HL-60 (cell line): Measurements from ENCODE around the gene SPINK5.

Experiments
- DNase-seq, 2 experiments: peaks; one replicate each; pipeline ENCODE4 v3.0.0-alpha.2; 2010 to 2020; ENCODE audit warnings: low read depth in 1 of 2, low spot score in 1 of 2
- H3K27ac ChIP-seq: fragments of 250-450 bp; sonication (Bioruptor Pico); replicated peaks from 2 replicates; pipeline ENCODE4 v1.5.1; 2020; ENCODE audit warnings: mild to moderate bottlenecking, moderate library complexity
- H3K27me3 ChIP-seq: fragments of 250-450 bp; sonication (Bioruptor Pico); 2 replicates; pipeline ENCODE4 v1.5.1; 2021; ENCODE audit warnings: mild to moderate bottlenecking, moderate library complexity; ENCODE audit not compliant: insufficient read depth, poor library complexity, severe bottlenecking
- H3K4me3 ChIP-seq: replicated peaks from 2 replicates; pipeline ENCODE4 v1.5.1; 2011; ENCODE audit warnings: mild to moderate bottlenecking, control low read depth, low read length; ENCODE audit not compliant: insufficient read depth
- CTCF ChIP-seq: IDR thresholded peaks from one replicate; pipeline ENCODE4 v1.5.1; 2011; ENCODE audit warnings: low read length, control low read depth, inconsistent platforms; ENCODE audit not compliant: insufficient read depth
- GABPA ChIP-seq: IDR thresholded peaks from 2 replicates; pipeline ENCODE4 v1.6.1; 2012; ENCODE audit warnings: low read depth
- POLR2AphosphoS5 ChIP-seq: IDR thresholded peaks from 2 replicates; pipeline ENCODE4 v1.6.1; 2012; ENCODE audit warnings: low read depth
- REST ChIP-seq: IDR thresholded peaks from 2 replicates; pipeline ENCODE4 v1.6.1; 2012; ENCODE audit warnings: low read depth; ENCODE audit not compliant: insufficient replicate concordance
- SPI1 ChIP-seq: IDR thresholded peaks from 2 replicates; pipeline ENCODE4 v1.6.1; 2012; ENCODE audit warnings: low read depth, mild to moderate bottlenecking, borderline replicate concordance

Gene SPINK5

GRCh38 chr5:148135091-148136048 is 71.6 kb downstream of the SPINK5 start:
- TF ChIP-seq REST: no peak
- TF ChIP-seq SPI1: no peak
- TF ChIP-seq POLR2AphosphoS5: no peak
- no peak for TF ChIP-seq CTCF
- no peak for TF ChIP-seq GABPA
- no peak for DNase-seq
- no peaks in the 10 kb centered on the region for H3K27me3 ChIP-seq

GRCh38 chr5:148140846-148141245 is 77.1 kb downstream of the SPINK5 start:
- DNase-seq: no peak
- H3K4me3 ChIP-seq: no peak overlapping the region
- TF ChIP-seq GABPA: no peak
- H3K27me3 ChIP-seq: no peaks in the 10 kb centered on the region
- no peak overlapping the region for H3K27ac ChIP-seq

More at GRCh38 chr5:148135091-148136048, 71.6 kb downstream of the SPINK5 start:
- Histone ChIP-seq H3K27ac (no peak overlapping the region), H3K4me3 (no peak overlapping the region)

- Histone ChIP-seq H3K27ac (no peak overlapping the region), H3K4me3 (no peak overlapping the region), H3K27me3 (no peaks in the 10 kb centered on the region)
- TF ChIP-seq REST: no peak
- TF ChIP-seq GABPA: no peak
- no peak for TF ChIP-seq POLR2AphosphoS5
- TF ChIP-seq SPI1: no peak
- no peak for TF ChIP-seq CTCF
- DNase-seq: no peak
These were observed 77.9 kb downstream of the SPINK5 start for GRCh38 chr5:148141645-148142044.

GRCh38 chr5:148145916-148146315 is 82.1 kb downstream of the SPINK5 start:
- no peak for TF ChIP-seq REST
- TF ChIP-seq CTCF: no peak
- TF ChIP-seq POLR2AphosphoS5: no peak
- no peak for TF ChIP-seq SPI1
- TF ChIP-seq GABPA: no peak
- no peak overlapping the region for H3K4me3 ChIP-seq
- no peak overlapping the region for H3K27ac ChIP-seq
- H3K27me3 ChIP-seq: no peaks in the 10 kb centered on the region
- DNase-seq: no peak
